Endometrial microvascular endothelial cells (primary cell): ENCODE results near the gene BRIP1. TPM values are rescaled to one million over a fixed set of nuclear protein-coding genes. Genes with fewer than 3 reads are reported as not detected.
"Not testable (repeated sequence)": the region's sequence is repeated elsewhere in the genome, so short reads cannot be mapped to it uniquely, and the experiment has no call there.

Experiments
- in situ Hi-C: cut with HindIII; loops from 2 replicates; pipeline ENCODE4 v1.10.0; 2017; ENCODE audit warnings: low sequenced_read_pairs, low pct_unique_long_range_greater_than_20kb; ENCODE audit errors: inconsistent ontology term
- total RNA-seq: library from RNA; depleted of rRNA; stranded (reverse); fragments of >200 nt; gene quantifications from one replicate; pipeline ENCODE4 v1.2.3, GENCODE V29; 2015; ENCODE audit errors: inconsistent ontology term

The BRIP1 gene
- total RNA-seq, 1 donor from 2014 or later, result 7.5 TPM

DNA sequence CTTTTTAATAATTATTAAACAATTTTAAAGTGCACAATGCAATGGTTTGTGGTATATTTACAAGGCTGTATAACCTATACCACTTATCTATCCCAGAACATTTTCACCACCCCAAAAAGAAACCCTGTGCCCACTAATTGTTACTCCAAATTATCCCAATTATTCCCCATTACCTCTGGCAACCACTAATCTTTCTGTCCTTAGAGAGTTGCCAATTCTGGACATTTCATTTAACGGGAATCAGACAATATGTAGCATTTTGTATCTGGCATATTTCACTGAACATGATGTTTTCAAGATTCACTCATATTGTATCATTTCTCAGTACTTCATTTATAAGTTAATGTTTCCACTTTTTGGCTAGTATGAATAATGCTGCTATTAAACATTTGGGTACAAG is 169.2 kb downstream of the BRIP1 start:
- in situ Hi-C loops, result no loop called here

DNA sequence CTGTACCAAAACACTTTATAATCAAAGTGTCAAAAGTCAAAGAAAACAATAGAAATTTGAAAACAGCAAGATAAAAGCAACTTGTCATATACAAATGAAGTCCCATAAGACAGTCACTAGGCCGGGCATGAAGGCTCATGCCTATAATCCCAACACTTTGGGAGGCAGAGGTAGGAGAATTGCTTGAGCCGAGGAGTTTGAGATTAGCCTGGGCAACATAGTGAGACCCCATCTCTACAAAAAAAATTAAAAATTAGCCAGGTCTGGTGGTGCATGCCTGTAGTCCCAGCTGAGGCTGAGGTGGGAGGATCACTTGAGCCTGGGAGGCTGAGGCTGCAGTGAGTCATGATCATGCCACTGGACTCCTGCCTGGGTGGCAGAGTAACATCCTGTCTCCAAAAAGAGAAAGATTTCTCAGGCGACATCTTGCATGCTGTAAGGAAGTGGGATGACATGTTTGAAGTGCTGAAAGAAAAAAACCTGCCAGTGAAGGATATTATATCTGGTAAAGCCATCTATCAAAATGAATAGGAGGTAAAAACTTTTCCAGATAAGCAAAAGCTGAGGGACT is 173.6 kb downstream of the BRIP1 start:
- in situ Hi-C loops, result no loop called here

DNA sequence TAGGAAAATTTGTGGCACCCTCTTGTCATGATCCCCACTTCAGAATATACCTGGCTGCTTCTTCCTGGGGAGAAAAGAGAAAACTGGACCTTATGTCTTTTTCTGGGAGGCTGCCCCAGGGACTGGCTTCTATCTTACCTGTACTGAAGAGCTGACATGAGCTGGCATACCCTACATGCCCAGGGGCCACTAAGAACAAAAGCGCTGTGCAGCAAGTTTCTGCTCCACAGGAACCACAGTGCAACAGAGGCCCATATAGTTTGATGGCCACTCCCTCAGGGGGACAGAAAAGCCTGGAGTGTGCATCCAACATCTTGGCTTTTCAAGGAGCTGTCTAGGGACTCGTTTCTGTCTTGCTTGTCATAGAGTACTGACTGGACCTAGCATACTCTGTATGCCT is 175.6 kb downstream of the BRIP1 start:
- in situ Hi-C loops, result no loop called here

DNA sequence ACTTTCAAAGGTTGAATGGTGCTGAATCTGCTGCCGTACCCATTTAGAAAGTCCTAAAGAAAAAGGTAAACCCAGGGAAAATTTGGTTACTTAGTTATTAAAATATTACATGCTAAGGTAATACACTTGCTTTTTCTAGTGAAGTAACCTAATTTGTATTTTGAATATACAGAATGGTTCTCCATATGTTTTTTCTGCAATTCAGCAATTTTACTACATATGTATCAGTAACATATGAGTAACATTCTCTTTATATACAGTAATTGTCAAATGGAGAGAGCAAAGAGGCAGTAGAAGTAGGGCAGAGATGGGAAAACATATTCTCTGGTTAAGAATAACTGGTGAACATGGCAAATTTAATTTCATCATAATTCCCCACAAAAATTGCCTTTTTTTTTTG is 177.2 kb downstream of the BRIP1 start:
- in situ Hi-C loops, result no loop called here

DNA sequence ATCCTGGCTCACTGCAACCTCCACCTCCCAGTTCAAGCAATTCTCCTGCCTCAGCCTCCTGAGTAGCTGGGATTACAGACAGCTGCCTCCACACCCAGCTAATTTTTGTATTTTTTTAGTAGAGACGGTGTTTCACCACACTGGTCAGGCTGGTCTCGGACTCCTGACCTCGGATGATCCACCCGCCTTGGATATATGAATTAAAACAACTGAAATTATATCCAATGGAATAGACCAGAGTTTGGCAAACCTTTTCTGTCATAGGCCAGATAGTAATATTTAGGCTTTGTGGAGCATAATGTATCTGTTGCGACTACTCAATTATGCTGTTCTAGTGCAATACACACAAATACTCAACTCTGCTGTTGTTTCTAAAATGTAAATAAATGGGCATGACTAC is 178.5 kb downstream of the BRIP1 start:
- in situ Hi-C loops, result no loop called here

- in situ Hi-C loops, result no loop called here
Measured at GRCh38 chr17:61684172-61684571, 179.2 kb downstream of the BRIP1 start.

- in situ Hi-C loops, result no loop called here
Measured at GRCh38 chr17:61683466-61683865, 179.9 kb downstream of the BRIP1 start.

DNA sequence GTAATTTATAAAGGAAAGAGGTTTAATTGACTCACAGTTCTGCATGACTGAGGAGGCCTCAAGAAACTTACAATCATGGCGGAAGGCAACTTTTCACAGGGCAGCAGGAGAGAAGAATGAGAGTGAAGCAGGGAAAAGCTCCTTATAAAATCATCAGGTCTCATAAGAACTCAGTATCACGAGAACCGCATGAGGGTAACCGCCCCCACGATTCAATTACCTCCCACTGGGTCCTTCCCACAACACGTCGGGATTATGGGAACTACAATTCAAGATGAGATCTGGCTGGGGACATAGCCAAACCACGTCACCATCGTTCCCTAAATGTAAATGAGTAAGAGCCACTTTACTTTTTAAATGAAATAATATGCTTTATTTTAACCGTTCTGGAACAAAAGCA is 182.4 kb downstream of the BRIP1 start:
- in situ Hi-C loops, result no loop called here

- in situ Hi-C loops, result no loop called here
Measured at GRCh38 chr17:61678339-61678738, 185.0 kb downstream of the BRIP1 start.

GRCh38 chr17:61677150-61677811 is 186.0 kb downstream of the BRIP1 start:
- in situ Hi-C loops, result not testable (repeated sequence)

DNA sequence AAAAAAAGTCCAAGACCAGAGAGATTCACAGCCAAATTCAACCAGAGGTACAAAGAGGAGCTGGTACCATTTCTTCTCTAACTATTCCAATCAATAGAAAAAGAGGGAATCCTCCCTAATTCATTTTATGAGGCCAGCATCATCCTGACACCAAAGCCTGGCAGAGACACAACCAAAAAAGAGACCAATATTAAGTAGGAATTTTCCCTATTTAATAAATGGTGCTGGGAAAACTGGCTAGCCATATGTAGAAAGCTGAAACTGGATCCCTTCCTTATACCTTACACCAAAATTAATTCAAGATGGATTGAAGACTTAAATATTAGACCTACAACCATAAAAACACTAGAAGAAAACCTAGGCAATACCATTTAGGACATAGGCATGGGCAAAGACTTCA is 186.8 kb downstream of the BRIP1 start:
- in situ Hi-C loops, result not testable (repeated sequence)

GRCh38 chr17:61674609-61675008 is 188.7 kb downstream of the BRIP1 start:
- in situ Hi-C loops, result not testable (repeated sequence)

- in situ Hi-C loops, result not testable (repeated sequence)
Measured at GRCh38 chr17:61673019-61673897, 190.1 kb downstream of the BRIP1 start.

DNA sequence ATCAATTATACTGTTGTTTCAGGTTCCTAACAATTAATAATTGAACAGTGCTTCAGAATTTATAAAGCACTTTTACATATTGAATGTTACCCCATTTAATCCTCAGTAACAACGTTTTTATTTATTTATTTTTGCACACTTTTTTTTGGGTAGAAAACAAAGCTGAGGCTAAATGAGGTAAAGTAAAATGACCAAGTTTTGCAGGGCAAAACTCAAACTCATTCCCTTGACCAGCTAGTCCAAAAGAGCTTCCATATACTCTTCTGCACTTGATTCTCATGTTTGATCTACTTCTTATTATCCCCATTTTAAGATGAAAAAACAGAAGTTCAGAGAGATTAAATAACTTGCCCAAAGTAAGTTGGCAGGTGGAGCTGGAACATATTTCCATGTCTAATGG is 191.2 kb downstream of the BRIP1 start:
- in situ Hi-C loops, result no loop called here

GRCh38 chr17:61670691-61671090 is 192.6 kb downstream of the BRIP1 start:
- in situ Hi-C loops, result no loop called here

- in situ Hi-C loops, result no loop called here
Measured at GRCh38 chr17:61669522-61669921, 193.8 kb downstream of the BRIP1 start.

- in situ Hi-C loops, result no loop called here
Measured at GRCh38 chr17:61668486-61668885, 194.8 kb downstream of the BRIP1 start.

GRCh38 chr17:61666406-61667088 is 196.8 kb downstream of the BRIP1 start:
- in situ Hi-C loops, result not testable (repeated sequence)

- in situ Hi-C loops, result no loop called here
Measured at GRCh38 chr17:61663310-61663709, 200.0 kb downstream of the BRIP1 start.
